ENCODE measurements around the gene DNER.
"Not testable (repeated sequence)": the region's sequence is repeated elsewhere in the genome, so short reads cannot be mapped to it uniquely, and the experiment has no call there.

The DNER gene

GRCh38 chr2:229715895-229716507 is 1.6 kb upstream of the DNER start:
- in situ Hi-C loops (cut with HindIII; ENCODE audit: low sequenced_read_pairs), result no loop called here

GRCh38 chr2:229714736-229715541 is 584 bp upstream of the DNER start:
- in situ Hi-C loops (cut with HindIII; ENCODE audit: low sequenced_read_pairs), result no loop called here

GRCh38 chr2:229713371-229714079 is 830 bp downstream of the DNER start:
- in situ Hi-C loops (cut with HindIII; ENCODE audit: low sequenced_read_pairs), result no loop called here

DNA sequence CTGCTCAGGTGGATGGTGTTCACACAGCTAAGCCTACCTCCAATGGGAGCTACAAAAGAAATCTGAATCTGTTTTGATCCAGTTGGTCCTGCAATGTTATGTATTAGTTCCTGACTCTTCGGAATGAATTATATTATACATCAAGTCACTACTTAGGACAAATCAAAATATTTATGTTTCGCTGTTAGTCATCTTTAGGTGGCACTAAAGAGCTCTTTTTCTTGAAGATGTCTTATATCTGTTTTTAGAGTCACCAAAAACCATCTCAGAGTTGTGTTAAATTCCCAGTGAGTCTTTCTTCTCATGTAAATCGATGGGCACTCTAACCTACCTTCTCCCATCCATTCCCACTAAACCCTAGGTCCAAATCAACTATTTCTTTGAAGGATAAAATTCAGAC is 2.2 kb downstream of the DNER start:
- in situ Hi-C loops (cut with HindIII; ENCODE audit: low sequenced_read_pairs), result no loop called here

- in situ Hi-C loops (cut with HindIII; ENCODE audit: low sequenced_read_pairs), result no loop called here
Measured at GRCh38 chr2:229708335-229708734, 6.0 kb downstream of the DNER start.

GRCh38 chr2:229703909-229704630 is 10.3 kb downstream of the DNER start:
- in situ Hi-C loops (cut with HindIII; ENCODE audit: low sequenced_read_pairs), result no loop called here

DNA sequence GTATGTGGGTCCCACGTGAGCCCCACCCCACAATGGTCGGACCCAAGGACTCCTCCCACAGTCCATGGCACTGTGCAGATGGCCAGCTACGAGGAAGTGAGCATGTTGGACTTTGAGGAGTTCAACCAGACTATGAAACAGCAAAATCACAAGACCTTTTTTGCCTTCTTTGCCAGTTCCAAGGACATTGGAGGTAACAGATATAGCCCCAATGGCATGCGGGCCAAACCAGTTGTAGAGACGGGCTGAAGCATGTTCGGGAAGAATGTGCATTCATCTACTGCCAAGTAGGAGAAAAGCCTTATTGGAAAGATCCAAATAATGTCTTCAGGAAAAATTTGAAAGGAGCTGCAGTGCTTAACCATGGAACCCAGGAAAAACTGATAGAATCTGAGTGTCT is 12.6 kb downstream of the DNER start:
- in situ Hi-C loops (cut with HindIII; ENCODE audit: low sequenced_read_pairs), result no loop called here

- in situ Hi-C loops (cut with HindIII; ENCODE audit: low sequenced_read_pairs), result no loop called here
Measured at GRCh38 chr2:229701062-229701461, 13.3 kb downstream of the DNER start.

- in situ Hi-C loops (cut with HindIII; ENCODE audit: low sequenced_read_pairs), result no loop called here
Measured at GRCh38 chr2:229695961-229696360, 18.4 kb downstream of the DNER start.

- in situ Hi-C loops (cut with HindIII; ENCODE audit: low sequenced_read_pairs), result not testable (repeated sequence)
Measured at GRCh38 chr2:229693845-229694244, 20.5 kb downstream of the DNER start.

DNA sequence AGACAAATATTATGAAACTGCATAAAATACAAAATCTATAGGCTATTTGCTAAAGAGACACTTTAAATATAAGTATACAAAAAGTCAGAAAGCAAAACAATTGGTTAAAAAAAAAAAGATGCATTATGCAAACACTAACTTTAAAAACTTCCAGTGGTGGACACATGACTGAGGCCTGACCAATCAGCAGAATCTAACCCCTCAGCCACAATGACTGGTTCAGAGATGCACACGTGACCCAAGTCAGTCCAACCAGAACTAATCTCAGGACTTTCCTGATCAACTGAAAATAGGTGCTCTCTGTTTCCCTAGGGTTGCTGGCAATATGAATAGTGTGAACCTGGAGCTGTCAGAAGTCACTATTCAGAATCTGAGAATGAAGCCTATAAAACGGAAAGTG is 22.7 kb downstream of the DNER start:
- in situ Hi-C loops (cut with HindIII; ENCODE audit: low sequenced_read_pairs), result no loop called here

DNA sequence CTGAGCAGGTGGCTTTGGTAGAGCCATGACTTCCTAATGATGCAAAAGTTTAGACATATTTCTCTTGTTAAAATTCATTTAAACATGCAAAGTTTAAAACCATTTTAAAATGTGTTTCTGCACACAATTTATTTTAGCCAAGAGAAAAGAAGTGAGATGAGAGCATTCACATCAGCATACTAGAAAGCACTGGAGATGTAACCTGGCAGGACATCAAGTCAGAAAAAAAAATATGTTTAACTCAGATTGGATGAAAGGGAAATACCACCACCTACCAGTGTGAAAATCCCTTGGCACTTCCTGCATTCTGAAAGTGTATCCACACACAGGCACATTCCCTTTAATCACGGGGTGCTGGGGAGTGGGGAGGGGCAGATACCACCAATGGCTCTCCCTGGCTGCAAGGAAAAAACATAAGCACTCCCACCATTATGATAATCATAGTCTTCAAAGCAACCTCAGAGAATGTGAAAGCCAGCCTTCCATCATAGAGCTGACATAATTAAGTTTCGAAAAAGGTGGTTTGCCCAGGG is 25.0 kb downstream of the DNER start:
- in situ Hi-C loops (cut with HindIII; ENCODE audit: low sequenced_read_pairs), result no loop called here

DNA sequence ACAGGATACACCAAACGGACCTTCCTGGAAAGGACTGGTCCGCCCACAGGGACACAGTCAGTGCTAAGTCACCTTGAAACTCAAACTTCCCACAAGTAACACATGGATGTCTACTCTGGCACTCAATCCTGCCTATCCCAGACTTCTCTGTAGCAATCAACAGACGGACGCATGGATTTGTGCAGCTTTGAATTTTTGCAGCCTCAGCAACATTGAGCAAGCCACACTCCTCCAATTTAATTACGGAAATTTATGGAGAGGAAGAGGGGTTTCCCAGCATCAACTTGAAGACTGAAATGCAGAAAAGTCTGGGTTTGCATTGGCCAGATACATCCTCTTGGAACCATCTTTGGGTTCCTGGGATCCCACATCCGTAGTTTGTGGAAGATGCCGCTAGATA is 26.2 kb downstream of the DNER start:
- in situ Hi-C loops (cut with HindIII; ENCODE audit: low sequenced_read_pairs), result no loop called here

- in situ Hi-C loops (cut with HindIII; ENCODE audit: low sequenced_read_pairs), result no loop called here
Measured at GRCh38 chr2:229686122-229686919, 28.0 kb downstream of the DNER start.

GRCh38 chr2:229684942-229685562 is 29.3 kb downstream of the DNER start:
- in situ Hi-C loops (cut with HindIII; ENCODE audit: low sequenced_read_pairs), result no loop called here

- in situ Hi-C loops (cut with HindIII; ENCODE audit: low sequenced_read_pairs), result no loop called here
Measured at GRCh38 chr2:229679393-229680125, 34.8 kb downstream of the DNER start.

- in situ Hi-C loops (cut with HindIII; ENCODE audit: low sequenced_read_pairs), result no loop called here
Measured at GRCh38 chr2:229675569-229675968, 38.8 kb downstream of the DNER start.

DNA sequence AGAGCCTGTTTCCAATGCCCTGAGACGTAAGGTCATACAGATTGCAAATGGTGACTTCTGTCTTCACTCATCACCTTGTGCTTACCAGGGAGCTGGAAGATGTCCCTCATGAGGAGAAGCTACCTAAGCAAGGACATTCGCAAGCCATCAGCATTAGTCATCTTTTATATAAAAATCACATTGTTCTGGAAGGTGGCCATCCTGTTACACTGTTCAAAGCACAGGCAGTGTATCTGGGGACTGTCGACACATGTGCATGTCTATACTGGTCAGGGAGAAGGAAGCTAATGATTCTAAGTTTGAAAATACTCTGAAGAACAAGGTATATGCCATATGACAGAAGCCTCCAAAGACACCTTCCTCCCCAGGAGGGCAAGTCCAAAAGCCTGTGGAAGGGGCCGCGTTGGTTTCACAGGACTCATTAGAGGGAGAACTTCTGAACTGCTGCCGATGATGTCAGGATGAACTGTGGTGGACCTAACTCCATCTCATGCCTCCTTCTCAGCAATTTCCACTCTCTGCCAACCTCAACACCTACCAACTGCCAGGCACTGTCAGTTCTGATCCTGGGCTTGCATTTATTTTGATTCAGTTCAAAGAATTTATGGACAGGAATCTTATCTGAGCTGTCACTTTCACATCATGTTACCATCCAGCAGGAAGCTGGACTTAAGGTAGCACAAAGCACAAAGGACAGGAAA is 39.4 kb downstream of the DNER start:
- in situ Hi-C loops (cut with HindIII; ENCODE audit: low sequenced_read_pairs), result no loop called here

DNA sequence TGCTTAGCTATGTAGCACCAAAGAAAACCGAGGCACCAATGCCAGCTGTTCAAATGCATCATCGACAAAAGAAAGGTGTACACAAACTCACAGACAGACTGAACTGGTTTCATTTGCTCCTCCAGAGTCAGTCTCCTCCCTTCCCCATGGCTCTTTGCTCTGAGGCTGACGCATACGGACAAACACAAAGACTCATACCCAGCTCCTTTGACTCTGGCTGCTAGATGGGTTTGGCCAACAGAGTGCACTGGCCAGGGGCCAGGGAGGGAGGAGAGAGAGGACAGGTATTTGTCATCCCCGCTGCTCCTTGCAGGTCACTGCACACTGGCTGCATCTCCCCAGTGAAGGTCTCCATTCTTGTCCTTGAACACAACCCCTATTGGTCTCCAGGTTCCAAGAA is 40.7 kb downstream of the DNER start:
- in situ Hi-C loops (cut with HindIII; ENCODE audit: low sequenced_read_pairs), result no loop called here

All from DLD1 (cell line).